ENCODE results near the gene GLYATL3. TPM values are rescaled to one million over a fixed set of nuclear protein-coding genes. Genes with fewer than 3 reads are reported as not detected.

The GLYATL3 gene
- total RNA-seq, 1 experiment from 2014 or later, result not detected

DNA sequence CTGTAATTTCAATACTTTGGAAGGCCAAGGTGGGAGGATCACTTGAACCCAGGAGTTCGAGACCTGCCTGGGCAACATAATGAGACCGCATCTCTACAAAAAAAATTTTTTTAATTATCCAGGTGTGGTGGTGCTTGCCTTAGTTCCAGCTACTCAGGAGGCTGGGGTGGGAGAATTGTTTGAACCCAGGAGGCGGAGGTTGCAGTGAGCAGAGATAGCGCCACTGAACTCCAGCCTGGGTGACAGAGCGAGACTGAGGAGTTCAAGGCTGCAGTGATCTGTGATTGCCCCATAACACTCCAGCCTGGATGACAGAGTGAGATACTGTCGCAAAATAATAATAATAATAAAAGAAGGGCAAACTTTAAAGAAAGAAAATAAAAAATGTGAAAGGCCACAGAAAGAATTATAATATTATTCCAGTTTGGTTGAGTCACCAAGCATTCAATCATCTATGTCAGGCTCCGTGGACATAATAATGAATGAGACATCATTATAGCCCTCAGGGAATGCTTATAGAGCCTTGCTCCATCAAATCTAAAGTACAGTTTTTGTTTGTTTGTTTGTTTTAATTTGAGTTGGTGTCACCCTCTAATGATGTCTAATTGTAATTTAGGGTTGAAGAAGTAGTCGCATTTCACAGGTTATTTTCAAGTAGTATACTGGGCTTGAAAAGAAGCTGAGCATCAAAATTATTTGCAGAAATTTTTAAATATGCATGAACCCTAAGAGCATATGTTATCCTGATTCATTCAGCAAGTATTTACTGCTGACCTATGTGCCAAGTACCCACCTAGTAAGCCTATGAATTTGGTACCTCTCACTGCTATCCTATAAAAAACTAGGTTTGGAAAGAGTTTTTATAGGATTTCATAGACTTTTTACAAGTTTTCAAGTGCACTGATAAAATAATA lies 15.1 kb downstream of the GLYATL3 start:
- DNase-seq (ENCODE audit: low read depth), result no peak

DNA sequence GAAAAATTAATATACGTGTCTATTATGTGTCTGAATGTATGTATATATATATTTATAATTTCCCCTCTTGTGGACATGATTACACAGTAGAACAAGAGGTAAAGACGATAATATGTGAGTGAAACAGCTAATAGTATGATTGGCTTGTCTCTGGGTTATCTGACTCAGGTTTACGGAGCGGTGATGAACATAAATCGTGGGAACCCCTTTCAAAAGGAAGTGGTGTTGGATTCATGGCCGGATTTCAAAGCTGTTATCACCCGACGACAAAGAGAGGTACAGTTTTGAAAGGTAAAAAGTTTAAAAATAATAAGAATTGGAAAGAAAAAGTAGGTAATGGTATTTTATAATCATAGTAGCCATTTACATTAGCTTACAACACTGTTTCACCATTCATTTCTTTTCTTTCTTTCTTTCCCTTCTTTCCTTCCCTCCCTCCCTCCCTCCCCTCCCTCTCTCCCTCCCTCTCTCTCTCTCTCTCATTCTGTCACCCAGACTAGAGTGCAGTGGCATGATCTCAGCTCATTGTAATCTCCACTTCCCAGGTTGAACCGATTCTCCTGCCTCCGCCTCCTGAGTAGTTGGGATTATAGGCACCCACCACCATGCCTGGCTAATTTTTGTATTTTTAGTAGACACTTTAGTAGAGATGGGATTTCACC lies 15.9 kb downstream of the GLYATL3 start:
- peak; percentile 11 for DNase-seq (ENCODE audit: low read depth)

DNA sequence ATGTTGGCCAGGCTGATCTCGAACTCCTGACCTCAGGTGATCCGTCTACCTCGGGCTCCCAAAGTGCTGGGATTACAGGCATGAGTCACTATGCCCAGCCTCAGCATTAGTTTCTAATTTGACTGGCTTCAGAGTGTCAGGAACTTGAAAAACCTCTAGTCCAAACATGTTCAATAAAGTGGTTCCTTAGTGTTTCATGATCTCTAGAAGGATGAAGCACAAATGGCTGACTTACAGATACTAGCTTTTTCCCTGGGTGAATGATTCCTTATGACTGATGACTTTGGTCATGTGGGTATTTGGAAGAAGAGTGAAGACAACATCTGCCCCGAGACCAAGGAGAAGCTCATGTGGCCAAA lies 16.4 kb downstream of the GLYATL3 start:
- no peak for DNase-seq (ENCODE audit: low read depth)

DNA sequence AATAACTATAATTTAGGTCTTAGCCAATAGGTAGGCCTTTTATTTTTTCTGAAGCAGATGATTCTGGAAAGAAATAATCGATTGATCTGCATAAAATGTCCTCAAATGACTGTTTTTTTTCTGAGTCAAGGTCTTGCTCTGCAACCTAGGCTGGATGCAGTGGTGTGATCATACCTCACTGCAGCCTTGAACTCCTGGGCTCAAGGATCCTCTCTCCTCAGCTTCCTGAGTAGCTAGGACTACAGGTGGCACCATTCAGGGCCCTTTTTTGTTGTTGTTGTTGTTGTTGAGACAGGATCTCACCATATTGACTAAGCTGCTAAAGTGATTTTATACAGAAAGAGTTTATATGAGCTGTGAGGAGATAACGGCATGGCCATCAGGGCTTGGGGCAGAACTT lies 18.2 kb downstream of the GLYATL3 start:
- DNase-seq (ENCODE audit: low read depth), result no peak

DNA sequence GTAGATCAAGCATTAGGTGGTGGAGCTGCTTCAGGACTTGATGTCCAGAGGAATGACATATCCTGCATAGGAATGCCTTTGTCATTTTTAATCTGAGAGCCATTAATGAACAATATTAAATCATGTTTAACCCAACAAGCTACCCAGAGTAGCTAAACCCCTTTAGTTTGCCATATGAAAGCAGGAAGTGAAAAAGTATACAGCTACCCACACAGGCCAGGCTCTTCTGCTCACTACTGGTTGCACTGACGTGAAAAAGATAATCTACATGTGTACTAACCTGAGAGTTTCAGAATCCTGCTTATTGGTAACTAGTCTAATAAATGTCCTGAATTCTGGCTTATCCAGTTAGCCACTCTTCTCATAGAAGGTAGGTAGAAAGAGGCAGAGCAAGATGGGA lies 19.9 kb downstream of the GLYATL3 start:
- no peak for DNase-seq (ENCODE audit: low read depth)

DNA sequence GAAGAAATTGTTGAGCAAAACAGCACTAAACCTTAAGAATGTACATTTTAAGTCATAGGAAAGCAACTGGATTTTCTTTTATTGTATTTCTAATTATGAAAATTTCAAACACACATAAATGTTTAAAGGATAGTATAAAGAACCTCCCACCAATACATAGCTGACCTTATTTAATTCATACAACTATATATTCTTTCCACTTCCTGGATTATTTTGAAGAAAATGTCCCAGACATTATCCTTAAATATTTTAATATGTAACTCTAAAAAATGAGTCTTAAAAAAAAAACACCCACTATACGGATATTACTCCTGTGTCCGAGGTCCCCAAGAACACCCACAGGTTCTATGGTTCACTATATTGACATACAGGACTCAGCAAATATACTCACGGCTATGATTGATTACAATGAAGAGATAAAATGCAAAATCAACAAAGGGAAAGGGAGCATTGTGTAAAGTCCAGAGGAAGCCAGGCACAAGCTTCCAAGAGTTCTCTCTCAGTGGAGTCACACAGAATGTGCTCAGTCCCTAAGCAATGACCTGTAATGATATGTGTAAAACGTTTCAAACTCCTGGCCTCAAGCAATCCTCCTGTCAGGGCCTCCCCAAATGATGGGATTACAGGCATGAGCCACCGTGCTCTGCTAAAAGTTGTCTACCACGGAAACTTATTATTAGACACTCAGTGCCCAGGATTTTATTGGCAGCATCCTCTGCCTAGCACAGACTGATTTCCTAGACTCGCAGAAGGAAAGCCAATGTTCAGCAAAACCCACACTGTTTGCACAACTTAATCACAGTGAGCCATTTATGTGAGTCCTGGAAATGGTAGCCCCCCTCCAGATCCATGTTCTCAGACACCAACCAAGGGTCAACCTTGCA lies 23.2 kb downstream of the GLYATL3 start:
- no peak for DNase-seq (ENCODE audit: low read depth)

DNA sequence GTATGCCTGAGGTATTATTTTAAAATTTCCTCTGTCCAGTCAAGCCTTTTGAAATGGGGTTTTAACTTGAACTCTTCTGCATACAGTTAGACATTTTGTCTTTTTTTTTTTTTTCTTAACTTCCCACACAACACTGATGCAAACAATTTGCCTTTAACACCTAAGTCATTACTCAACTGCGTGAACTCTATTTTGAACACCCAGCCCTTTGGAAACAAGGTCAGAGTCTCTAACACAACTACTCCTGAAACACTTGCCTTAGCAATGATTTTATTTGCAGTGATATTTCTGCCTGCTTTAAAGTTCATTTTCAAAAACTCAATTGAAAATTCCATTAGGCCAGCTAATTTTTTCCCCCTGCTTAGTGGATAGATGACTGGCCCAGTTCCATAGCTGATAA lies 24.2 kb downstream of the GLYATL3 start:
- DNase-seq (ENCODE audit: low read depth), result no peak

DNA sequence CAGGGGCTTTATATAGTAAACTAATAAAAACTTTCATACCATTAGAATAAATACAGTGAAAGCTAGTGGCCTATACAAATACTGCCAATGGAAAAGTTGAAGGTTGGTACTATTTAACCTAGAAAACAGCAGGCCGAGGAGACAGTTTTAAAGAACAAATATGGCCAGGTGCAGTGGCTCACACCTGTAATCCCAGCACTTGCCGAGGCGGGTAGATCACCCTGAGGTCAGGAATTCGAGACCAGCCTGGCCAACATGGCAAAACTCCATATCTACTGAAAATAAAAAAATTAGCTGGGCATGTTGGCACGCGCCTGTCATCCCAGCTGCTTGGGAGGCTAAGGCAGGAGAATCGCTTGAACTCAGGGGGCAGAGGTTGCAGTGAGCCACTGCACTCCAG lies 24.8 kb downstream of the GLYATL3 start:
- DNase-seq (ENCODE audit: low read depth), result no peak

DNA sequence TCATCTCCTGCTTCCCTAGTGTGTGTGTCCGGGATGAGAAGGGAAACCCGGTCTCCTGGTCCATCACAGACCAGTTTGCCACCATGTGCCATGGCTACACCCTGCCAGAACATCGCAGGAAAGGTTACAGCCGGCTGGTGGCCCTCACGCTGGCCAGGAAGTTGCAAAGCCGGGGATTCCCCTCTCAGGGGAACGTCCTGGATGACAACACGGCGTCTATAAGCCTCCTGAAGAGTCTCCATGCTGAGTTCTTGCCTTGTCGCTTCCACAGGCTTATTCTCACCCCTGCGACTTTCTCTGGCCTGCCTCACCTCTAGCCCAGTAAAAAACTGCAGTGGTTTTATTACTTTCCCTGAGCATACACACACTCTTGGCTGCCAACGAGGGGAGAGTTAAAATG lies 26.9 kb downstream of the GLYATL3 start:
- DNase-seq (ENCODE audit: low read depth), result no peak

DNA sequence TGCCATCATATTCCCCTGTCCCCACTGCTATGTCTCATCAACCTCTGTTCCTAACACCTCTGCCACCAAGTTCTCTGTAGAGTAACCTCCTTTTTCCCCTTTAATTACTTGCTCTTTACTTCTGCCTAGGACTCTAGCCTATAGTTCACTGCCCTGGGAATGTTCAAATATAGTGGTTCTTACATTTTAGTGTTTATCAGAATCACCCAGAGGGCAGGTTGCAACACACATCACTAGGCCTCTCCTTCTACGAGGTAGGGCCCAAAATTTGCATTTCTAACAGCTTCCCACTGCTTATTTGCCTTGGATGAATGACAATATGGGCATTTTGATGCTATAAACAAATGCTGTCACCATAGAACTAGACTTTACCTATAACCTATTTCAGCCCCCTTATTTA lies 27.6 kb downstream of the GLYATL3 start:
- DNase-seq (ENCODE audit: low read depth), result no peak

DNA sequence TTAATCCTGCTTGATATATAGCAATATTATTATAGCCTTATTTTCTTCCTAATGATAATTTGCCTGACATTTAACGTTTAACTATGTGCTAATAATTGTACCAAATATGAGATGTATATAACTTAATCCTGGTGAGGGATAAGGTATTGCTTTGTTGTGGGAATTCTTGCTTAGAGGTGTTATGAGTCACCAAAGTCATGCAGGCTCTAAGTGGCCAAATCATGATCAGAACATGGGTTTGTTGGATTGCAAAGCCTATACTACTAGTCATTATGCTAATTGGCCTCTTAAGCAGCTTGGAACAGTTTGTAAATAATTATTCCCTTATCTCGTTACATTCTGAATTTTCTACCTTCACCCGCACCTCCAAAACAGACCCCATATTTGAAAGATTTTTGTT lies 28.8 kb downstream of the GLYATL3 start:
- DNase-seq (ENCODE audit: low read depth), result no peak

DNA sequence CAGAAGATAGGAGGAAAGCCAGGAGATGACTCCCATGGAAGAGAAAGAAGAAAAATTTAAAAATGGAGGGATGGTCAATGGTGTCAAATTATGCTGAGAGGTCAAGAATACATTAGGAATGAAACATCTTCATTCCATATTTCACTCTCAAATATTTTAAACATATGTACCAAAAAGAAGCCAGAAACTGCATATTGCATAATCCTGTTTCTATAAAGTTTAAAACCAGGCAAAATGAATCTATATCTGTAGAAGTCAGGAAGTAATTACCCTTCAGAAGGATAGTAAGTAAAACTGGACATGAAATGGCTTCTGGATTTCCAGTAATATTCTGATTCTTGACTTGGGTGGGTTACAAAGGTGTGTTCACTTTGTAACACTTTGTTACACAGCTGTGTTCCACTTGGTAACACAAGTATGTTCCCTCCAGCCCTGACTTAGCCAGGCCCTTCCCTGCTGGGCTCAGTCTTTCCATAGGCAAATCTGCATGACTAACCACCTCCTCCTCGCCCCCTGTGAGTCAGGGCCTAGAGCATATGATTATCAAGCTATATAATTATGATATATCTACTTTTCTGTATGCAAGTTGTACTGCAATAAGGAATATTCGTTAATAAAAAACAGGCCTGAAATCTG lies 30.5 kb downstream of the GLYATL3 start:
- DNase-seq (ENCODE audit: low read depth), result no peak

DNA sequence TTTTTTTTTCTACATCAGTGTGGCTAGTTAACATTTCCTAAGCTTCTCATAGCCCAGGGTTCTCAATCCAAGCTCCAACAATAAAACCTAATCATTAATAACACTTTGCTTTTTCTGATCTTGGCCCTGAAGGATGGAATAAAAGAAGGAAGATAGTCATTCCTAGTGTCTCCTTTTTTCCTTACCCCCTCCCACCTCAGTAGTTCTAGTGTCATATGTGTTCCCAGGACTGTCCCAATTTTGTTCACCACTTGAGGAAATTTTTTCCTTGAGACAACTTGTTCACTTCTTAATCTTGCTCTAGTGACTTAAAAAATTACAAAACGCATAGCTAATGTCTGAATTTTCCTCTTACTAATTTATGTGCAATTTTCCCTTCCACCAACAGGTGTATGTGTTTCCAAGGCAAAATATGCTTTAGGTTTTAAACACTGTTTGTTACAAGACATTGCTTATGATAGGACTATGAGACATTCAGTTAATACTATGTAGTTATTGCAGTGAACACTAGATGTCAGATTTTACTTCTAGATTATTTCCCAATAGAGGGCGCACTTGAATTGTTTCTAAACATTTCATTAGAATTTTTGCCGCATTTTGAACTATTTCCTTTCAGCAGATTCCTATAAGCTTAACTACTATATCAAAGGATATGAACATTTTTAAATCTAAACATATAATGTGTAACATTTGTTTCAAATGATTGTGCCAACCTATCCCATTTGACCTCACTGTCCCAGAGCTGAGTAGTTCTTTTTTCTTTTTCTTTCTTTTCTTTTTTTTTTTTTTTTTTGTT lies 32.2 kb downstream of the GLYATL3 start:
- no peak for DNase-seq (ENCODE audit: low read depth)

DNA sequence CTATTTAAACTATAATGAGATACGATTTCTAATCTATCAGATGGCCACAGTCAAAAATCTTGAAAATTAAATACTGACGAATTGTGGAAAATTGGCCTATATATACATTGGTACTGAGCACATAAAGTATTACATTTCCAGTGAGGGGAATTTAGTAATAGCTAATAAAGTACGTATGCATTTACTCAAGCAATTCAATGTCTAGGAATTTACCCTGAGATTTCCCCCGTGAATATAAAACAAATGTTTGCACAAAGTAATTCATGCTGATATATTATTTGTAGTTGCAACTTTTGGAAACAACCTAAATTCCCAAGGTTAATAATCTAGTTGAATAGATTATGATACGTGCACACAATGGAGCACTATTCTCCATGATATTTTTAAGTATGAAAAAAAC lies 36.1 kb downstream of the GLYATL3 start:
- no peak for DNase-seq (ENCODE audit: low read depth)

DNA sequence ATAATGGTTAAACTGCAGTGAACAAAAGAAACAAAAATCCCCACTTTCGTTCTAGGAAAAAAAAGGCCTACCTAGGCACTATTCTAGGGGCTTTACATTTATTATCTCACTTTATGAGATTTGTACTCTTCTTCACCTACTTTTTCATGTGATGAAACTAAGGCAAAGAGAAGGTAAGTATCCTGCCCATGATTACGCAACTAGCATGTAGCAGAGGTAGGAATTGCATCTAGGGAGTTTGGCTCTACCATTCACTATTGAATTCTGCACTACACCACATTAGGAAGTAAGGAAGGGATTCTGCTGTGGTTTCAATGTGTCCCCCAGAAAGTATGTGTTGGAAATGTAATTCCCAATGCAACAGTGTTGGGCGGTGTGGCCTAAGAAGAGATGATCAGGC lies 39.4 kb downstream of the GLYATL3 start:
- DNase-seq (ENCODE audit: low read depth), result no peak

DNA sequence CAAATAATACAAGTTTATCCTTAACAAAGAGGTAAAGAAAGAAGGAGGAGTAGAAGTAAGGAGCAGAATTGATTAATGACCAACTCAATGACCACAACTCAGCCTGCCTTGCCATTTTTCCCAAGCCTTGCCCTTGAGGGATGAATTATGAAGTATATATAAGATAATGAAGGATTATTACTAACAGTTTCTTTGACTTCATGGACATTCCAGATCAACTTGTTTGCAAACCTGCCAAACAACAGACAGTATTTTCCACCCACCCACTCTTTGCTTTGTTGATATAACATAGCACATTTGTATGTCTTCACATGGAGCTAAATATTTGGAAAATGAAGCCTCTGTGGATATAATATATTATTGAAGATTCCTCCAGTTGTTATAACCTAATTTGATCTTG lies 40.9 kb downstream of the GLYATL3 start:
- no peak for DNase-seq (ENCODE audit: low read depth)

DNA sequence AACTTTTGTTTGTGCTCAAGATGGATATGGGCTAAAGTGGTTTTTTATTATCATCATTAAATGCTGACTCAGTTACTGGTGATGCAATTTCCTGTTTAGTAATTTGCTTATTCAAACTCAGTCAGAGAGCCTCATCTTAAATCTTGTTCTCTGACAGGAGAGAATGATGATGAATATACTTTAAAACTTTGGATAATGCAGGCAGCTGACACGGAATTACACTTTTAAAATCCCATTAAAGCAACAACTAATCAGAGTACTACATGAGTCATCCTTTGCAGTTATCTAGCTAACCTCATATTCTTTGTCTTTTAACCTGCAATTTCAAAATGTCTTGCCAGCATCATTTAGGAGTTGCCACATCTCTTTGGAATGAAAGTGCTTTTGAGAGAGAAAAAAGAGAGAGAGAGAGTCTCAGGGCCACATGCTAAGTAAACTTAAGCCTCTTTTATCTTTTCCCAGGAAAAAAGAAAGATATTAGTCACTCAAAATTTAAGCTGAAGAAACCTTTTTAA lies 41.5 kb downstream of the GLYATL3 start:
- DNase-seq (ENCODE audit: low read depth), result peak; percentile 67

DNA sequence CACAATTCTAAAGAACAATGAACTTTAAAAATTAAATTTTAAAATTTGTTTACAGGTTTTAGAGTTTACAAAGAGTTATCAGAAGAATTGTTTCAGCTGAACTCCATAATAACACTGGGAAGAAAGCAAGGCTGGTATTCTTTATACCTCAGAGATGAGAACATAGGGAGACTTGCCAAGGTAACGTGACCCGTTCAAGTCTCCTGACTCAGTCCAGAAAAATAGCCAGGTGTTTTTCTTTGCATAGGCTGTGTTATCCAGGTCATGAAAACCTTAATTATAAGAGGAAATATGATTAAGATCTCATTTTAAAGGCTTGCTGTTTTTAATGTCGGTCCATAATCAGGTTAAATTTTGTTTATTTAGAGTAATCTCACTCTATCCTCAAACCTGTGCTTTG lies 42.2 kb downstream of the GLYATL3 start:
- peak; percentile 45 for DNase-seq (ENCODE audit: low read depth)

DNA sequence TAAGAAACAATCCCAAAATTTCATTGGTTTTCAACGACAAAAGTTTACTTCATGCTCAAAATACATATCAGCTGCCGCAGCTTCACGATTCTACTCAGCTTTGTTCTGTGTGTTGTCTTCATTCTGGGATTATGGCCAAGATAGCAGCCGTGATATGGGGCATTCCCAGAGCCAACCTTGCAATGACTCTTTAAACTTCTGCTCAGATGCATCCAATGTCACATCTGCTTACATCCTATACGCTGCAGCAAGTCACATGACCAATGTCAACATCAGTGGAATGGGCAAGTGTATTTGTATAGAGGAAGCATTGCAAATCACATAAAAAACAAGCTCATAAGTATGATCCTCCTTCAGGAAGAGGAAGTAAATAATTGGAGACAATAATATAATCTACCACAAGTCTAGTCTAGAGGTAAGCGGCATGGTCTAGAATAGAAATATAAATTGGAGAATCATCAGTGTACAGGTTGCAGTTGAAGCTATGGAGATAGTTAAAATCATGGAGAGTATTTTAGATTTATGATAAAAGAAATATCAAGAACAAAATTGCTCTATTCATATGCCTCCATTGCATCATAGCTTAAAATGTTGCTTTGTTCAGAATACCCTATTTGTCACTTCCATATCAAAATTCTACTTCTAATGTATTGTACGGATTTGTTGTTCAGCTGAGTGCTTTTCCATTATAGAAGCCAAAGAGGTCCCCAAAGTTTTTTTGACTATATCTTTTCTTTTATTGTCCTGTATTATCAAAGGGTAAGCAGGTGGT lies 43.5 kb downstream of the GLYATL3 start:
- no peak for DNase-seq (ENCODE audit: low read depth)

DNA sequence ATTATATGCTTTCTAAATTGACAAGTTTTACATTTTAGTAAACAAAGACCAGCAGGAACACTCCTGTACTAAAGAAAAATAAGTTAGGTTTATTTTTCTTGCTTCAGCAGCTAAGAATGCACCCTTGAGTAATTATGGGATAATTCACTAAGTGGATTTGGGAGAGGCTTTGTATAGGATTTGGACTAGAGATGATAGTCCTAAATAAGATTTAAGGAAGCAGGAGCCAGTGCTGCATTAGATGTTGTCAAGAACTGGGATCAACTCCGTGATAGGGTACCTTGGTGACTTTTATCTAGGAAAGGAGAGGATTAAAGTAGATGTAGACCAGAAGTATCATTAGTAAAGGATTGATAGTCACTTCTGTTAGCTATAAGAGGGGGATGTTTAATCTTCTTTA lies 46.6 kb downstream of the GLYATL3 start:
- DNase-seq (ENCODE audit: low read depth), result no peak

All from Daoy (cell line).